Stimulated activated CD8-positive, alpha-beta memory T cell treated with anti-CD3 and anti-CD28 coated beads, Interleukin-4, amount 100 ng/mL, for 1 hour (primary cell): ENCODE measurements around the gene ITPR2.
"Not testable (repeated sequence)": the region's sequence is repeated elsewhere in the genome, so short reads cannot be mapped to it uniquely, and the experiment has no call there.

Experiments used
- DNase-seq, 2 donors: peaks; one replicate each; pipeline ENCODE4 v3.0.0-alpha.2; 2020; ENCODE audit warnings: low read depth in 2 of 2, low spot score in 1 of 2

ITPR2 gene

GRCh38 chr12:26318661-26319068, 514.3 kb downstream of the ITPR2 start:
- DNase-seq, result no peak

GRCh38 chr12:26317942-26318575, 514.9 kb downstream of the ITPR2 start:
- no peak for DNase-seq

- not testable (repeated sequence) for DNase-seq
Observed at GRCh38 chr12:26314103-26314502, 518.9 kb downstream of the ITPR2 start.

- DNase-seq, result not testable (repeated sequence)
Observed at GRCh38 chr12:26310489-26310888, 522.5 kb downstream of the ITPR2 start.

- DNase-seq, result no peak
Observed at GRCh38 chr12:26309634-26310033, 523.4 kb downstream of the ITPR2 start.

- DNase-seq, result no peak
Observed at GRCh38 chr12:26304273-26304672, 528.7 kb downstream of the ITPR2 start.

- no peak for DNase-seq
Observed at GRCh38 chr12:26303418-26303817, 529.6 kb downstream of the ITPR2 start.

- DNase-seq, result no peak
Observed at GRCh38 chr12:26302776-26303175, 530.2 kb downstream of the ITPR2 start.

- no peak for DNase-seq
Observed at GRCh38 chr12:26299751-26300150, 533.2 kb downstream of the ITPR2 start.

- DNase-seq, result no peak
Observed at GRCh38 chr12:26298785-26299621, 534.0 kb downstream of the ITPR2 start.

GRCh38 chr12:26297396-26298070, 535.5 kb downstream of the ITPR2 start:
- no peak for DNase-seq

- DNase-seq, result no peak
Observed at GRCh38 chr12:26295001-26295400, 538.0 kb downstream of the ITPR2 start.

- no peak for DNase-seq
Observed at GRCh38 chr12:26293612-26294011, 539.4 kb downstream of the ITPR2 start.

- DNase-seq, result no peak
Observed at GRCh38 chr12:26292596-26292995, 540.4 kb downstream of the ITPR2 start.

GRCh38 chr12:26290565-26290964, 542.4 kb downstream of the ITPR2 start:
- no peak for DNase-seq

- DNase-seq, result no peak
Observed at GRCh38 chr12:26287671-26288381, 545.2 kb downstream of the ITPR2 start.
